ENCODE data around the gene SLC41A3. TPM values are rescaled to one million over a fixed set of nuclear protein-coding genes. Genes with fewer than 3 reads are reported as not detected.

SLC41A3 gene
- total RNA-seq, 4 donors from 2014 or later, result 34.5 to 62.3 (median 37.9) TPM

DNA sequence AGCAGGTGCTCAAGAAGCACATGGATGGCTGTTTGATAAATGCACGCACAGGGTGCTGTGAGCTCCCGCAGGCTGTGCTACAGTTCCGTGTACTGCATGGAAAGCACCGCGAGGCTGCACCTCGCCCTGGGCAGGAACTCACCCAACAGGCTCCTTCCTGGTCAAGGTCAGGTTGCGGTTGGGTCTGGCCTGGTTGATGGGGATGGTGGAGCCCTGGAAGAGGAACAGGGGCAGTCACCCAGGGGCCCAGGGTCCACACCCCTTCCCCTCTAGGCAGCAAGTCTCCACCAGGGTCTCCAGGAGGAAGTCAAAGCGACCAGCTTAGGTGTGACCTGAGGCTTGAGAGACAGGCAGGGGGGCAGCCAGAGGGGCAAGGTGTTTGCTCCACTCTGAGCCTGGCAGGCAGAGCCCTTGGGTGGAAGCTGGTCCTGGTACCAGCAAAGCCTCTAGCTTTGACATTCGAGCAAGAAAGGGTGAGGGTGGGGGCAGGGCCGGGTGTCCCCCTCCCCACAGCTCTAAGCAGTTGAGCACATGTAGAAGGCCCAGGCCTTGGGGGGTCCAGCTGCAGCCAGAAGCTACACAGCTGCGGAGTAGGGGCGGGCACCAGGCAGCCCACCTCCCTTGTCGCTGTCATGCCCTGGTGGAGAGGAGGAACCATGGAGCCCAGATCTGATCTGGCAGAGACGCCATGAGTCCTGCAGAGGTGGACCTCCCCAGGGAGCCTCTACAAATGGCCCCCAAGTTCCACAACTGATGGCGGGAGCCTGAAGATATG lies 46.3 kb upstream of the SLC41A3 start:
- peak; percentile 17 for DNase-seq (ENCODE audit: low spot score)
- no peak for TF ChIP-seq CTCF (IDR thresholded peaks at IDR 0.05)
- no peak for ATAC-seq (ENCODE audit: low FRiP score)

- TF ChIP-seq CTCF (IDR thresholded peaks at IDR 0.05), result no peak
- peak; percentile 18 for DNase-seq (ENCODE audit: low spot score)
- no peak for ATAC-seq (ENCODE audit: low FRiP score)
Measured at GRCh38 chr3:126129398-126129891, 45.5 kb upstream of the SLC41A3 start.

DNA sequence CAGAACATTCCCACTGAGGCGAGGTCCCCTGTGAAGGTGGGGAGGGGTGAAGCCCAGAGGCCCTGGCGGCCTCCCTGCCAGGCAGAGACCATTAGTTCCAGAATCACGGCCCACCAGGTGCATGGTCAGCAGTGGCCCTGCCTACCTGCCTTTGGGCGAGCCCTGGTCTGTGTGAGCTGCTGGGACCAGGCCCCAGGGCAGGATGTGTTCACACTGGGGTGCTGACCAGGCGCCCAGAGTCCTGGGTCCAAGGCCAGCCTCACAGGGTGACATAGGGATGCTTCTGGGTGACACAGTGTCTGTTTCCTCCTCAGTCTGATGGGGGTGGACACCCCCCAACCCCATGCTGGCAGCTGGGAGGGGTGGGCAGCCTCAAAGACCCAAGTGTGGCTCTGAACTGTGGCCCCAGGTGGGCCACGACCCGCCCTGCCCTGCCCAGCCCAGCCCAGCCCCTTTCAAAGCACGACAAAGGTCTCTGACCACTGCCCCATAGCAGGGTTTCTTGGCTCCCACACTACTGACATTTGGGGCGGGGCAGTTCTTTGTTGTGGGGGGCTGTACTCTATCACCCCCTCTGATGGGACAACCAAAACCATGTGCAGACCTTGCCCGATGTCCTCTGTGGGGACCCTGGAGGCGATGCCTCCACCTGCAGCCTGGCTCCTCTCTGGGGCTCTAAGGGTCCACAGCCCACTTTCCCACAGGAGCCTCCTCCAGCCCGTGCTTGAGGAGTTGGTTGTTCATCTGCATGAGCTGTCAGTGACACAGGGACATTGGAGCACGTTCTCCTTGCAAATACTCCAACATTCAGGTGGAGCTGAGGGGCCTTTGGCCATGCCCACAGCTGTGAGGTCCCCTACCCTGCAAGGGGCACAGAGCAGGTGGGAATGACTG lies 44.8 kb upstream of the SLC41A3 start:
- DNase-seq (ENCODE audit: low spot score) (peak; percentile 10), ATAC-seq (ENCODE audit: low FRiP score) (no peak)
- TF ChIP-seq CTCF (IDR thresholded peaks at IDR 0.05), result no peak

DNA sequence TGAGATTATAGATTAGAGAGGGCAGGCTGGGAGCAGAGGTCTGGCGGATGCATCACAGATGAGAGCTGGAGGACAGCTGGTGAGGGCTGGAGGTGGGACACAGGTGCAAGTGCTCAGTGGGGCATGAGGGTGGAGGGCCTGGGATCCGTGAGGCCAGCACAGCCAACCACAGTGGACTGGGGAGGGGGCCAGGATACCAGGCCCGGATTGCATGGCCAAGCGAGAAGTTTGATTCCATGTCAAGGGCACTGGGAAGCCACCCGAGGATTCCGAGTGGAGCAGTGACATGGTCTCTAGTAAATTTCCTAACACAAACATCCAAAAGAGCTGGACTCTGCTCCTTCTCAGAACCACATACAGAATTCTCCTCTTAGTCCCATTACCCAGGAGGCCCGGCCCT lies 44.0 kb upstream of the SLC41A3 start:
- peak; percentile 8 for DNase-seq (ENCODE audit: low spot score)
- no peak for TF ChIP-seq CTCF (IDR thresholded peaks at IDR 0.05)
- ATAC-seq (ENCODE audit: low FRiP score), result no peak

- ATAC-seq (ENCODE audit: low FRiP score), result no peak
- no peak for TF ChIP-seq CTCF (IDR thresholded peaks at IDR 0.05)
- DNase-seq (ENCODE audit: low spot score), result no peak
Measured at GRCh38 chr3:126127452-126127851, 43.5 kb upstream of the SLC41A3 start.

DNA sequence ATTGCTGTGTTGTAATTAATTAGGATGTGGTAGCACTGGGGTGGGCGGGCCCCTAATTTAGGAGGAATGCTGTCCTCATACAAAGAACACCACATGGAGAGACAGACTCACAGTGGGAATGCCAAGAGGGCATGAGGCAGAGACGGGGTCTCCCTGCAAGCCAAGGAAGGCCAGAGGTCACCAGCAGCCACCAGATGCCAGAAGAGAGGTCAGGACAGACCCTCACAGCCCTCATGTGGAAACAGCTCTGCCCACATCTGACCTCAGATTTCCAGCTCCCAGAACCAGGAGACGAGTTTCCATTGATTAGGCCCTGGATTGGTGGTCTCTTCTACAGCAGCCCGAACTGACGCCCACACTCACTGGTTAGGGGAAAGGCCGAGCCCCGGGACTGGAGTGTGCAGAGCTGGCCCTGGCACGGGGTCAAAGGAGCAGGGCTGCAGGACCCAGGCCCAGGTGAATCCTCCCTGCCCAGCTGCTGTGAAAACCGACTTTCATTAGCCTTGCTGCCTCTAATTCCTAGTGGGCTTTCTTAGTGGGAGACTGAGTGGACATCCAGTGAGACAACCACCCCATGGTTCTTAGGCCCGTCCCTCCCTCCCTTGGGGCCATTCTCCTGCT lies 43.0 kb upstream of the SLC41A3 start:
- ATAC-seq (ENCODE audit: low FRiP score), result no peak
- peak; percentile 14 for DNase-seq (ENCODE audit: low spot score)
- TF ChIP-seq CTCF (IDR thresholded peaks at IDR 0.05), result no peak
